KBM-7 (cell line): ENCODE data around the gene STON1.
"Not testable (repeated sequence)": the region's sequence is repeated elsewhere in the genome, so short reads cannot be mapped to it uniquely, and the experiment has no call there.

Source experiments
- DNase-seq: peaks from one replicate; pipeline ENCODE4 v3.0.0-alpha.2; 2015
- in situ Hi-C: fragments of 300-500 bp; cut with MboI; formaldehyde crosslinking; loops from 2 replicates; pipeline ENCODE4 v1.14.3; 2020; ENCODE audit warnings: low sequenced_read_pairs, low pct_unique_long_range_greater_than_20kb, mixed read lengths

The STON1 gene

GRCh38 chr2:48600204-48600813 is 70.4 kb downstream of the STON1 start:
- in situ Hi-C loops, result no loop called here
- peak; percentile 71 for DNase-seq

GRCh38 chr2:48600917-48601316 is 71.0 kb downstream of the STON1 start:
- no peak for DNase-seq

GRCh38 chr2:48601349-48601748 is 71.4 kb downstream of the STON1 start:
- in situ Hi-C loops, result no loop called here
- peak; percentile 38 for DNase-seq

More at GRCh38 chr2:48600917-48601316, 71.0 kb downstream of the STON1 start:
- in situ Hi-C loops, result no loop called here

- peak; percentile 46 for DNase-seq
- in situ Hi-C loops, result no loop called here
Measured at GRCh38 chr2:48605482-48606175, 75.7 kb downstream of the STON1 start.

- DNase-seq, result no peak
- in situ Hi-C loops, result no loop called here
Measured at GRCh38 chr2:48607307-48608014, 77.5 kb downstream of the STON1 start.

GRCh38 chr2:48613211-48613610 is 83.3 kb downstream of the STON1 start:
- no peak for DNase-seq
- in situ Hi-C loops, result no loop called here

- DNase-seq, in situ Hi-C loops: not testable (repeated sequence)
Measured at GRCh38 chr2:48614581-48614980, 84.6 kb downstream of the STON1 start.

GRCh38 chr2:48617618-48618017 is 87.7 kb downstream of the STON1 start, which contains the start of gene GTF2A1L:
GTF2A1L (plus strand) TSS chr2:48617856; CDS start chr2:48617875, 19 bp downstream.
- DNase-seq, result no peak
- in situ Hi-C loops, result no loop called here

GRCh38 chr2:48619526-48619925 is 89.6 kb downstream of the STON1 start:
- DNase-seq, result no peak
- in situ Hi-C loops, result no loop called here

- in situ Hi-C loops, result no loop called here
- no peak for DNase-seq
Measured at GRCh38 chr2:48620604-48621003, 90.7 kb downstream of the STON1 start.

- in situ Hi-C loops, DNase-seq: not testable (repeated sequence)
Measured at GRCh38 chr2:48622691-48623090, 92.7 kb downstream of the STON1 start.

GRCh38 chr2:48624696-48625095 is 94.7 kb downstream of the STON1 start:
- no peak for DNase-seq
- in situ Hi-C loops, result no loop called here

GRCh38 chr2:48626047-48626446 is 96.1 kb downstream of the STON1 start:
- in situ Hi-C loops, result no loop called here
- DNase-seq, result no peak

- in situ Hi-C loops, result no loop called here
- DNase-seq, result no peak
Measured at GRCh38 chr2:48633143-48633542, 103.2 kb downstream of the STON1 start.

GRCh38 chr2:48635786-48636185 is 105.8 kb downstream of the STON1 start:
- DNase-seq, result no peak
- in situ Hi-C loops, result no loop called here

- in situ Hi-C loops, result no loop called here
- DNase-seq, result no peak
Measured at GRCh38 chr2:48638261-48638660, 108.3 kb downstream of the STON1 start.
